ENCODE measurements around the gene WFS1.

DNA sequence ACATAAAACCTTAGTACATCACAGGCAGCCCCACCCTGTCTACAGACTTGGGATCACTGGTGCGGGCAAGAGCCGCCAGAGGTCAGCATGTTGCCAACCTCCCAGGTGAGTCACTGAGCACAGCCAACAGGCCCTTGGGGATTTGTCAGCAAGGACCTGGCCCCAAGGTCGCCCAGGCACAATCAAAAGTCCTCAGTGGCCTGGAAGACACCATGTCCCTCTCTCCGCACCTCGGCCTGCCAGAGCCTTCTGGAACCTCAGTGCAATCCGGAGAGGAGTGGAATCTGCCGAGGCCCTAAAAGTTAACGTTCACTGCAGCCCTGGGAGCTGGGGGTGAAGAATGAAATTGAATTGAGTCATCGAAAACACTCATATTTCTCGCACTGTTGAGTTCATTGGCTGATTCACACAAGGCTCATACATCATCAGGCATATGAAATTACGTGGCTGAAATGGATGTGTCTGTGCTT, 74.3 kb downstream of the WFS1 start:
- TF ChIP-seq POLR2A (IDR thresholded peaks at IDR 0.05), result no peak
- TF ChIP-seq, protein P1, sequence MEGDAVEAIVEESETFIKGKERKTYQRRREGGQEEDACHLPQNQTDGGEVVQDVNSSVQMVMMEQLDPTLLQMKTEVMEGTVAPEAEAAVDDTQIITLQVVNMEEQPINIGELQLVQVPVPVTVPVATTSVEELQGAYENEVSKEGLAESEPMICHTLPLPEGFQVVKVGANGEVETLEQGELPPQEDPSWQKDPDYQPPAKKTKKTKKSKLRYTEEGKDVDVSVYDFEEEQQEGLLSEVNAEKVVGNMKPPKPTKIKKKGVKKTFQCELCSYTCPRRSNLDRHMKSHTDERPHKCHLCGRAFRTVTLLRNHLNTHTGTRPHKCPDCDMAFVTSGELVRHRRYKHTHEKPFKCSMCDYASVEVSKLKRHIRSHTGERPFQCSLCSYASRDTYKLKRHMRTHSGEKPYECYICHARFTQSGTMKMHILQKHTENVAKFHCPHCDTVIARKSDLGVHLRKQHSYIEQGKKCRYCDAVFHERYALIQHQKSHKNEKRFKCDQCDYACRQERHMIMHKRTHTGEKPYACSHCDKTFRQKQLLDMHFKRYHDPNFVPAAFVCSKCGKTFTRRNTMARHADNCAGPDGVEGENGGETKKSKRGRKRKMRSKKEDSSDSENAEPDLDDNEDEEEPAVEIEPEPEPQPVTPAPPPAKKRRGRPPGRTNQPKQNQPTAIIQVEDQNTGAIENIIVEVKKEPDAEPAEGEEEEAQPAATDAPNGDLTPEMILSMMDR (IDR thresholded peaks at IDR 0.05), result no peak

Data from right lobe of liver (tissue), 4 donors.